A673 (cell line): Measurements from ENCODE around the gene GAS7.

Source experiments
- EZH2 ChIP-seq: fragments of 200-600 bp; sonication (generic); IDR thresholded peaks from 2 replicates; pipeline ENCODE4 v1.6.1; 2017; ENCODE audit warnings: borderline replicate concordance, low read depth, mild to moderate bottlenecking, mixed read lengths, antibody characterized with exemption, low read length; ENCODE audit not compliant: poor library complexity, severe bottlenecking
- TF ChIP-seq, protein P1 (sequence below): fragments of 300-800, 200-600 bp; sonication (generic); conservative IDR thresholded peaks from 2 replicates; pipeline ENCODE4 v1.5.1; 2017; ENCODE audit warnings: low read depth, mild to moderate bottlenecking, antibody characterized with exemption, low read length, moderate library complexity, mixed read lengths

DNA sequence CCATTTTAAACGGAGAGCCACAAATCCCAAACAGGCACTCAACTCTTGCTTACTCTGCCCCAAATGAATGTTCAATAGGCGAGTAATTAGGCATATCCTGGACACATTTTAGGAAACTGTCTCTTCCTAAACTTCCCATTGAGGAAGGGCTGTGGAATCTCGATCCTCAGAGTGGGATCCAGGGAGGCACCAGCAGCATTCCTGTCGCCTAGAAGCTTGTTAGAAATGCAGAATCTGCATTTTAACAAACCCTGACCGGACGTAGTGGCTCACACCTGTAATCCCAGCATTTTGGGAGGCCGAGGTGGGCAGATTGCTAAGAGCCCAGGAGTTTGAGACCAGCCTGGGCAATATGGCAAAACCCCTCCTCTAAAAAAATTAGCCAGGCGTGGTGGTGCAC is 95.6 kb downstream of the GAS7 start:
- TF ChIP-seq, protein P1, sequence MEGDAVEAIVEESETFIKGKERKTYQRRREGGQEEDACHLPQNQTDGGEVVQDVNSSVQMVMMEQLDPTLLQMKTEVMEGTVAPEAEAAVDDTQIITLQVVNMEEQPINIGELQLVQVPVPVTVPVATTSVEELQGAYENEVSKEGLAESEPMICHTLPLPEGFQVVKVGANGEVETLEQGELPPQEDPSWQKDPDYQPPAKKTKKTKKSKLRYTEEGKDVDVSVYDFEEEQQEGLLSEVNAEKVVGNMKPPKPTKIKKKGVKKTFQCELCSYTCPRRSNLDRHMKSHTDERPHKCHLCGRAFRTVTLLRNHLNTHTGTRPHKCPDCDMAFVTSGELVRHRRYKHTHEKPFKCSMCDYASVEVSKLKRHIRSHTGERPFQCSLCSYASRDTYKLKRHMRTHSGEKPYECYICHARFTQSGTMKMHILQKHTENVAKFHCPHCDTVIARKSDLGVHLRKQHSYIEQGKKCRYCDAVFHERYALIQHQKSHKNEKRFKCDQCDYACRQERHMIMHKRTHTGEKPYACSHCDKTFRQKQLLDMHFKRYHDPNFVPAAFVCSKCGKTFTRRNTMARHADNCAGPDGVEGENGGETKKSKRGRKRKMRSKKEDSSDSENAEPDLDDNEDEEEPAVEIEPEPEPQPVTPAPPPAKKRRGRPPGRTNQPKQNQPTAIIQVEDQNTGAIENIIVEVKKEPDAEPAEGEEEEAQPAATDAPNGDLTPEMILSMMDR, result no peak
- TF ChIP-seq EZH2, result no peak
